IMR-90 (cell line): Measurements from ENCODE around the gene KLHL29. TPM values are rescaled to one million over a fixed set of nuclear protein-coding genes. Genes with fewer than 3 reads are reported as not detected.

Experiments
- ATAC-seq: fragments of 200-7000 bp; cut with Tn5 transposase; 2 replicates; pipeline ENCODE4 v1.9.1; 2020; ENCODE audit warnings: low read depth, mild to moderate bottlenecking, moderate library complexity
- BruUV-seq: library from RNA; stranded (reverse); fragments of 400-500 nt; replicated peaks from 2 replicates; lab custom pipeline; 2021; lab: Mats Ljungman, UMichigan
- CTCF ChIA-PET: fragments of 300-600 bp; formaldehyde crosslinking; extraction: SDS; loops from one replicate; lab custom pipeline; 2021; ENCODE audit warnings: antibody characterized with exemption; lab: Yijun Ruan, JAX
- POLR2A ChIA-PET: fragments of 300-600 bp; sonication (Branson Sonifier 250); formaldehyde crosslinking; loops from one replicate; lab custom pipeline; 2022; ENCODE audit warnings: antibody characterized with exemption; ENCODE audit not compliant: unreplicated experiment; lab: Charles Lee
- DNase-seq: peaks from one replicate; pipeline ENCODE4 v3.0.0; 2013
- H2AFZ ChIP-seq: replicated peaks from 2 replicates; pipeline ENCODE3; 2013; ENCODE audit warnings: low read length, mild to moderate bottlenecking; ENCODE audit not compliant: poor library complexity
- H2AK5ac ChIP-seq: 2 replicates; pipeline ENCODE4 v1.6.1; 2013; ENCODE audit warnings: low read depth, low read length, inconsistent platforms
- H2AK9ac ChIP-seq: replicated peaks from 2 replicates; pipeline ENCODE3; 2013; ENCODE audit warnings: mild to moderate bottlenecking, low read depth, low read length, moderate library complexity; ENCODE audit not compliant: poor library complexity
- H2BK120ac ChIP-seq: 2 replicates; pipeline ENCODE4 v1.6.1; 2013; ENCODE audit warnings: low read depth, low read length, inconsistent platforms
- H2BK15ac ChIP-seq: 3 replicates; pipeline ENCODE4 v1.6.1; 2013; ENCODE audit warnings: low read depth, low read length, inconsistent platforms
- H2BK20ac ChIP-seq: 2 replicates; pipeline ENCODE4 v1.6.1; 2013; ENCODE audit warnings: low read depth, mild to moderate bottlenecking, inconsistent platforms, low read length, moderate library complexity
- H2BK5ac ChIP-seq: 2 replicates; pipeline ENCODE4 v1.6.1; 2013; ENCODE audit warnings: mild to moderate bottlenecking, low read depth, low read length, inconsistent platforms; ENCODE audit not compliant: poor library complexity, severe bottlenecking
- H3K14ac ChIP-seq: replicated peaks from 2 replicates; pipeline ENCODE4 v1.6.1; 2013; ENCODE audit warnings: low read depth, low read length, inconsistent platforms
- H3K18ac ChIP-seq: 2 replicates; pipeline ENCODE4 v1.6.1; 2013; ENCODE audit warnings: low read depth, low read length, control low read depth
- H3K23ac ChIP-seq: 2 replicates; pipeline ENCODE4 v1.6.1; 2013; ENCODE audit warnings: low read depth, low read length, inconsistent platforms
- H3K27ac ChIP-seq: 2 replicates; pipeline ENCODE4 v1.5.1; 2013; ENCODE audit warnings: mild to moderate bottlenecking, control low read depth, low read length; ENCODE audit not compliant: insufficient read depth
- H3K27me3 ChIP-seq: 2 replicates; pipeline ENCODE4 v1.6.1; 2013; ENCODE audit warnings: low read length; ENCODE audit not compliant: control insufficient read depth, insufficient read depth
- H3K36me3 ChIP-seq: 2 replicates; pipeline ENCODE4 v1.6.1; 2013; ENCODE audit warnings: low read length, mixed read lengths; ENCODE audit not compliant: control insufficient read depth, insufficient read depth
- H3K4ac ChIP-seq: 2 replicates; pipeline ENCODE4 v1.6.1; 2013; ENCODE audit warnings: low read depth, low read length, inconsistent platforms
- H3K4me1 ChIP-seq: 2 replicates; pipeline ENCODE4 v1.6.1; 2013; ENCODE audit warnings: low read length, mixed read lengths; ENCODE audit not compliant: control insufficient read depth, insufficient read depth
- H3K4me2 ChIP-seq: 2 replicates; pipeline ENCODE4 v1.6.1; 2013; ENCODE audit warnings: low read depth, mild to moderate bottlenecking, control low read depth, low read length, moderate library complexity
- H3K4me3 ChIP-seq: 2 replicates; pipeline ENCODE4 v1.5.1; 2013; ENCODE audit warnings: low read depth, mild to moderate bottlenecking, control low read depth, low read length, moderate library complexity; ENCODE audit not compliant: insufficient read depth
- H3K56ac ChIP-seq: 2 replicates; pipeline ENCODE4 v1.6.1; 2013; ENCODE audit warnings: low read length, inconsistent platforms; ENCODE audit not compliant: insufficient read depth; ENCODE audit errors: extremely low read depth
- H3K79me1 ChIP-seq, 2 experiments: 2 replicates each; pipeline ENCODE4 v1.6.1; 2013; ENCODE audit warnings: low read length in 2 of 2, inconsistent platforms in 1 of 2, low read depth in 1 of 2
- H3K9ac ChIP-seq: 2 replicates; pipeline ENCODE4 v1.6.1; 2013; ENCODE audit warnings: low read depth, low read length, control low read depth
- H3K9me1 ChIP-seq: 2 replicates; pipeline ENCODE4 v1.6.1; 2013; ENCODE audit warnings: low read length, inconsistent platforms; ENCODE audit not compliant: insufficient read depth
- H3K9me3 ChIP-seq: 2 replicates; pipeline ENCODE4 v1.6.1; 2013; ENCODE audit warnings: low read length; ENCODE audit not compliant: control insufficient read depth, insufficient read depth
- H4K20me1 ChIP-seq: 2 replicates; pipeline ENCODE4 v1.6.1; 2013; ENCODE audit warnings: low read length, inconsistent platforms; ENCODE audit not compliant: insufficient read depth
- H4K5ac ChIP-seq: 2 replicates; pipeline ENCODE4 v1.6.1; 2013; ENCODE audit warnings: mild to moderate bottlenecking, low read depth, low read length, control low read depth
- H4K8ac ChIP-seq, 2 experiments: 2 replicates each; pipeline ENCODE4 v1.6.1; 2013; ENCODE audit warnings: low read depth in 2 of 2, low read length in 2 of 2, control low read depth in 1 of 2, inconsistent platforms in 1 of 2
- H4K91ac ChIP-seq: 2 replicates; pipeline ENCODE4 v1.6.1; 2013; ENCODE audit warnings: low read depth, low read length, inconsistent platforms; ENCODE audit not compliant: insufficient read depth
- CTCF ChIP-seq: conservative IDR thresholded peaks from 2 replicates; pipeline ENCODE4 v1.5.1; 2012; ENCODE audit warnings: mild to moderate bottlenecking, low read depth, low read length, improper control_type of control experiment
- ELK1 ChIP-seq: fragments of 150-350 bp; IDR thresholded peaks from 2 replicates; pipeline ENCODE4 v1.6.1; 2016; ENCODE audit warnings: low read depth, mild to moderate bottlenecking, low read length, moderate library complexity, borderline replicate concordance
- FOS ChIP-seq: fragments of 150-350 bp; IDR thresholded peaks from 2 replicates; pipeline ENCODE4 v1.6.1; 2016; ENCODE audit warnings: low read depth, low read length
- MAFK ChIP-seq: IDR thresholded peaks from 2 replicates; pipeline ENCODE4 v1.6.1; 2012; ENCODE audit warnings: low read depth, low read length, improper control_type of control experiment
- MAZ ChIP-seq: IDR thresholded peaks from 2 replicates; pipeline ENCODE4 v1.6.1; 2012; ENCODE audit warnings: low read depth, mild to moderate bottlenecking, low read length, improper control_type of control experiment, moderate library complexity, borderline replicate concordance
- MXI1 ChIP-seq: IDR thresholded peaks from 2 replicates; pipeline ENCODE4 v1.6.1; 2012; ENCODE audit warnings: low read depth, mild to moderate bottlenecking, low read length, moderate library complexity, borderline replicate concordance
- NFE2L2 ChIP-seq: fragments of 150-350 bp; IDR thresholded peaks from 2 replicates; pipeline ENCODE4 v1.6.1; 2016; ENCODE audit warnings: low read depth, mild to moderate bottlenecking, low read length
- POLR2A ChIP-seq: IDR thresholded peaks from 2 replicates; pipeline ENCODE4 v1.6.1; 2012; ENCODE audit warnings: mild to moderate bottlenecking, low read depth, low read length
- RAD21 ChIP-seq: IDR thresholded peaks from 2 replicates; pipeline ENCODE4 v1.6.1; 2012; ENCODE audit warnings: low read length, improper control_type of control experiment
- RCOR1 ChIP-seq: IDR thresholded peaks from 2 replicates; pipeline ENCODE4 v1.6.1; 2012; ENCODE audit warnings: mild to moderate bottlenecking, low read length, improper control_type of control experiment; ENCODE audit not compliant: insufficient replicate concordance
- RFX5 ChIP-seq: IDR thresholded peaks from 2 replicates; pipeline ENCODE4 v1.8.0; 2012; ENCODE audit warnings: low read depth, mild to moderate bottlenecking, low read length, moderate library complexity
- SMC3 ChIP-seq: fragments of 150-350 bp; IDR thresholded peaks from 2 replicates; pipeline ENCODE4 v1.6.1; 2016; ENCODE audit warnings: low read depth, mild to moderate bottlenecking, antibody characterized with exemption, low read length, moderate library complexity
- WGBS, 2 experiments: methylation state at CpG; one replicate each; pipeline versions ENCODE4 v1.1.5 to v1.1.7; 2013; ENCODE audit warnings: missing lambda C conversion rate in 2 of 2; ENCODE audit not compliant: insufficient read length in 1 of 2; ENCODE audit errors: extremely low coverage in 2 of 2; 5-methylcytosine and 5-hydroxymethylcytosine counted together
- dilution Hi-C: fragments of 300-500 bp; cut with HindIII; formaldehyde crosslinking; loops from one replicate; pipeline ENCODE4 v1.14.3; 2018; ENCODE audit warnings: low sequenced_read_pairs; ENCODE audit not compliant: unreplicated experiment
- in situ Hi-C: fragments of 300-500 bp; cut with MboI; formaldehyde crosslinking; loops from 3 replicates; pipeline ENCODE4 v1.14.3; 2019; ENCODE audit warnings: low sequenced_read_pairs, inconsistent platforms, mixed read lengths
- intact Hi-C: fragments of 100-400 bp; cut with micrococcal nuclease; formaldehyde crosslinking; loops from 2 replicates; pipeline ENCODE4 v1.10.0; 2022
- polyA plus RNA-seq, 3 experiments: library from polyadenylated mRNA; depleted of rRNA; stranded (reverse); fragments of >200 nt; gene quantifications; 2 replicates each; pipeline ENCODE4 v1.2.3, GENCODE V29; 2012; ENCODE audit warnings: low replicate concordance in 1 of 3
- total RNA-seq: library from RNA; depleted of rRNA; stranded (reverse); fragments of >200 nt; gene quantifications from 2 replicates; pipeline ENCODE4 v1.2.3, GENCODE V29; 2012

Gene KLHL29
- total and polyA plus RNA-seq, 2 of the 4 experiments (the other 2 are of a cell fraction): 2.0 to 8.0 TPM

- no peaks in the 10 kb centered on the region for H3K27me3 ChIP-seq
- BruUV-seq: no TSS peak
- no peak overlapping the region for H2BK5ac ChIP-seq
- peaks cover 3% of the 10 kb centered on the region; the same call in 1 of the 2 replicates for H4K20me1 ChIP-seq
- DNase-seq (peak; percentile 64), ATAC-seq (peak; percentile 76)
- ChIA-PET POLR2A (interaction anchor here (0.6 kb wide), 1 partner anchor 227 kb away, joined by 4 read pairs; no protein-coding TSS in a partner anchor), CTCF (interaction anchor here (0.6 to 1.0 kb wide), 2 partner anchors 40 to 335 kb away, joined by 3 to 4 read pairs; no protein-coding TSS in a partner anchor)
- in situ Hi-C loops (no loop called here), intact Hi-C loops (loop anchor here (5.0 kb wide), 1 partner anchor 215 kb away; no protein-coding TSS in a partner anchor), dilution Hi-C loops (no loop called here)
- no peak overlapping the region for H3K18ac ChIP-seq
- no peak overlapping the region for H2BK20ac ChIP-seq
- no peak overlapping the region for H3K9ac ChIP-seq
- 69% methylated on average over 2 of the region's 16 CpGs; no CpG with 5 or more reads in 1 of the 2 experiments for WGBS, 2 experiments
- H3K4me3 ChIP-seq: no peak overlapping the region
- H2AK9ac ChIP-seq: no peak overlapping the region
- H3K4me2 ChIP-seq: no peak overlapping the region
- no peak overlapping the region for H2BK120ac ChIP-seq
- no peak overlapping the region; the same call in 1 of the 2 replicates for H2AK5ac ChIP-seq
- H3K36me3 ChIP-seq: no peaks in the 10 kb centered on the region
- H4K5ac ChIP-seq: no peak overlapping the region
- H3K4me1 ChIP-seq: peaks cover 11% of the 10 kb centered on the region; the same call in 1 of the 2 replicates
- H2BK15ac ChIP-seq: no peak overlapping the region
- peak; percentile 58 for TF ChIP-seq CTCF
- no peak for TF ChIP-seq FOS
- TF ChIP-seq POLR2A: no peak
- no peak for TF ChIP-seq ELK1
- no peak for TF ChIP-seq MAZ
- no peak for TF ChIP-seq MAFK
- TF ChIP-seq RCOR1: no peak
- TF ChIP-seq SMC3: peak; percentile 25; the same call in 1 of the 2 replicates
- TF ChIP-seq MXI1: no peak
- peak; percentile 60 for TF ChIP-seq RAD21
- TF ChIP-seq RFX5: no peak
- no peak for TF ChIP-seq NFE2L2
- H3K9me1 ChIP-seq: no peaks in the 10 kb centered on the region; the same call in 1 of the 2 replicates
- no peaks in the 10 kb centered on the region for H3K9me3 ChIP-seq
- H3K4ac ChIP-seq: no peak overlapping the region
- H4K8ac ChIP-seq: no peak overlapping the region
- no peak overlapping the region for H4K91ac ChIP-seq
- no peak overlapping the region for H3K56ac ChIP-seq
- H2AFZ ChIP-seq: peak overlapping the region; percentile 52
- H3K14ac ChIP-seq: no peak overlapping the region
- no peak overlapping the region for H3K23ac ChIP-seq
- no peaks in the 10 kb centered on the region for H3K79me1 ChIP-seq
- H3K27ac ChIP-seq: no peak overlapping the region
Measured at GRCh38 chr2:23617167-23617810, 232.3 kb downstream of the KLHL29 start.
